ENCODE results near the gene LGI2. TPM values are rescaled to one million over a fixed set of nuclear protein-coding genes. Genes with fewer than 3 reads are reported as not detected.

The LGI2 gene
- total and polyA plus RNA-seq, 7 donors = 0.08 to 1.0 (median 0.32) TPM

DNA sequence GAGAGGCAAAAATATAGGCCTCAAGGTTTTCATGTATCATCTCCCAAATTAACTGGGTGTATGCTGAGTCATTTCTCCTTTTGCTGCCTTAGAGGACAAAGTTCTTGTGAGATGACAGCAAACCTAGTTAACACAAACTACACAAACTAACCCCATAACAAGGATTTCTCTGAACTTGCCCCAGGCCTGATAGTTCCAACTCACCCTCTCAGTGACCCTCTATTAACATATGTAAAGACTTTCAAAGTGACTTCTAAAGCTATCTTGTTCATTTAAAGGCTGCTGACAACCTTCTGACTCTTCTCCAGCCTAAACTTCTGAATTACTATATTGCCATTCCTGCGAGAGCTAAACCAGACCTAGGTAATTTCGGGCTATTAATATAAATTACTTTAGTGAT lies 74.7 kb downstream of the LGI2 start:
- 97% methylated on average over 2 of the region's 2 CpGs for WGBS, 3 donors
- Histone ChIP-seq H3K4me3 (no peak overlapping the region), H3K4me1 (no peaks in the 10 kb centered on the region), H3K27ac (no peak overlapping the region), H3K27me3 (ENCODE audit: insufficient read depth in 3 of 3, low read length in 2 of 3) (no peaks in the 10 kb centered on the region), H3K9me3 (no peaks in the 10 kb centered on the region), H3K36me3 (ENCODE audit: insufficient read depth in 1 of 2, low read depth in 1 of 2) (no peaks in the 10 kb centered on the region)
- TF ChIP-seq, protein P1, sequence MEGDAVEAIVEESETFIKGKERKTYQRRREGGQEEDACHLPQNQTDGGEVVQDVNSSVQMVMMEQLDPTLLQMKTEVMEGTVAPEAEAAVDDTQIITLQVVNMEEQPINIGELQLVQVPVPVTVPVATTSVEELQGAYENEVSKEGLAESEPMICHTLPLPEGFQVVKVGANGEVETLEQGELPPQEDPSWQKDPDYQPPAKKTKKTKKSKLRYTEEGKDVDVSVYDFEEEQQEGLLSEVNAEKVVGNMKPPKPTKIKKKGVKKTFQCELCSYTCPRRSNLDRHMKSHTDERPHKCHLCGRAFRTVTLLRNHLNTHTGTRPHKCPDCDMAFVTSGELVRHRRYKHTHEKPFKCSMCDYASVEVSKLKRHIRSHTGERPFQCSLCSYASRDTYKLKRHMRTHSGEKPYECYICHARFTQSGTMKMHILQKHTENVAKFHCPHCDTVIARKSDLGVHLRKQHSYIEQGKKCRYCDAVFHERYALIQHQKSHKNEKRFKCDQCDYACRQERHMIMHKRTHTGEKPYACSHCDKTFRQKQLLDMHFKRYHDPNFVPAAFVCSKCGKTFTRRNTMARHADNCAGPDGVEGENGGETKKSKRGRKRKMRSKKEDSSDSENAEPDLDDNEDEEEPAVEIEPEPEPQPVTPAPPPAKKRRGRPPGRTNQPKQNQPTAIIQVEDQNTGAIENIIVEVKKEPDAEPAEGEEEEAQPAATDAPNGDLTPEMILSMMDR (IDR thresholded peaks at IDR 0.05) = no peak
- DNase-seq (no peak), ATAC-seq (no peak)
- intact Hi-C loops (cut with DNase I) = no loop called here

DNA sequence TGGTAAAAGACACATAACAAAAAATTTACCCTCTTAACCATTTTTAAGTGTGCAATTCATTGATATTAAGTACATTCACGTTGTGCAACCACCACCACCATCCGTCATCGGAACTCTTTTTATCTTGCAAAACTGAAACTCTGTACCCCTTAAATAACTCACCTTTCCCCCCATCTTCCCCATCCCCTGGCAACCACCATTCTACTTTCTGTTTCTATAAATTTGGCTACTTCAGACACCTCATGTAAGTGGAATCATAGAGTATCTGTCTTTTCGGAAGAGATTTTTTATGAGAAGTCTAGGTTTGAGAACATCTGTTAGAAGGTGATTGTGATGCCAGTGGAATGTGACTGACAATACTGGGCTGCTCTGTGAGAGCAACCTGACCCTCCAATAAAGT lies 78.1 kb downstream of the LGI2 start:
- WGBS, 3 donors = 82 to 92% (median 89%) methylated on average over 4 of the region's 4 CpGs
- H3K36me3 ChIP-seq (ENCODE audit: insufficient read depth in 1 of 2, low read depth in 1 of 2) = no peaks in the 10 kb centered on the region
- intact Hi-C loops (cut with DNase I) = no loop called here
- no peak for DNase-seq
- no peak overlapping the region for H3K27ac ChIP-seq
- TF ChIP-seq, protein P1 (IDR thresholded peaks at IDR 0.05) = no peak
- no peaks in the 10 kb centered on the region for H3K27me3 ChIP-seq (ENCODE audit: insufficient read depth in 3 of 3, low read length in 2 of 3)
- no peaks in the 10 kb centered on the region for H3K9me3 ChIP-seq
- no peak overlapping the region for H3K4me3 ChIP-seq
- no peak for ATAC-seq
- no peaks in the 10 kb centered on the region for H3K4me1 ChIP-seq

DNA sequence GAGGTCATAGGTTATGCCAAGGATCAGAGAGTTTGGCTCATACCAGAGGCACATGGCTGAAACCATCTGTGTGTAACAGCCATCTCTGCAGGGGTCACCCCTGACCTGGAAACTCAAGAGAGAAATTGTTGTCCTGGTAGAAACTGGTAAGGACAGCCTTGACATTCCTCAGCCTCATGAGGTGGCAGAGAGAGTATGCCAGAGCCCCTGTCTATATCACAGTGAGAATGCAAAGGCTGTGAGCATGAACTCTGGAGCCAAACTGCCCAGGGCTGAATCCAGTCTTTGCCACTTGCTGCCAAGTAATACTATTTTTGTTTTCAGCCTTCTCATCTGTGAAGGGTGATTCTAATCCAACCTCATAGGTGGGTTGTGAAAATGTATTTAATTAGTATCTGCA lies 80.8 kb downstream of the LGI2 start:
- H3K27ac ChIP-seq = no peak overlapping the region
- no peaks in the 10 kb centered on the region for H3K36me3 ChIP-seq (ENCODE audit: insufficient read depth in 1 of 2, low read depth in 1 of 2)
- H3K4me3 ChIP-seq = no peak overlapping the region
- ATAC-seq (no peak), DNase-seq (no peak)
- intact Hi-C loops (cut with DNase I) = no loop called here
- H3K4me1 ChIP-seq = no peaks in the 10 kb centered on the region
- peaks cover 0 to 2% (median 0%) of the 10 kb centered on the region in 3 donors for H3K27me3 ChIP-seq (ENCODE audit: insufficient read depth in 3 of 3, low read length in 2 of 3)
- TF ChIP-seq, protein P1 (IDR thresholded peaks at IDR 0.05) = no peak
- H3K9me3 ChIP-seq = no peaks in the 10 kb centered on the region

Other genes starting within 250 kb of the LGI2 start
- gene SOD3, start 235.4 kb downstream of the LGI2 start, total RNA-seq = 10 to 100 TPM in 2 of 4 donors, 1 to 10 TPM in 2; 3.8 to 15.6 (median 9.2) TPM
- gene SOD3, start 235.4 kb downstream of the LGI2 start, polyA plus RNA-seq = 1 to 10 TPM; 1.5 to 5.3 (median 2.6) TPM
- gene CCDC149, start 117.9 kb downstream of the LGI2 start, total RNA-seq = 10 to 100 TPM in 2 of 4 donors, 1 to 10 TPM in 2; 7.8 to 10.8 (median 9.3) TPM
- 1 to 10 TPM; 2.1 to 7.5 (median 5.3) TPM for gene CCDC149, start 117.9 kb downstream of the LGI2 start, polyA plus RNA-seq
- gene SEPSECS, start 129.5 kb upstream of the LGI2 start, total RNA-seq = 1 to 10 TPM; 3.4 to 5.7 (median 4.4) TPM
- gene SEPSECS, start 129.5 kb upstream of the LGI2 start, polyA plus RNA-seq = 1 to 10 TPM; 1.4 to 4.5 (median 1.9) TPM
- gene PI4K2B, start 203.1 kb upstream of the LGI2 start, total RNA-seq = 1 to 10 TPM; 1.7 to 2.9 (median 2.4) TPM
- 1 to 10 TPM; 1.5 to 2.6 (median 2.2) TPM for gene PI4K2B, start 203.1 kb upstream of the LGI2 start, polyA plus RNA-seq